H7 (cell line): Measurements from ENCODE around the gene GPR157. TPM values are rescaled to one million over a fixed set of nuclear protein-coding genes. Genes with fewer than 3 reads are reported as not detected.
"Not testable (repeated sequence)": the region's sequence is repeated elsewhere in the genome, so short reads cannot be mapped to it uniquely, and the experiment has no call there.

ENCODE experiments used
- DNase-seq: peaks from one replicate; pipeline ENCODE4 v3.0.0; 2012
- H3K27me3 ChIP-seq: 2 replicates; pipeline ENCODE4 v1.6.0; 2011; ENCODE audit warnings: mild to moderate bottlenecking, low read length; ENCODE audit not compliant: control insufficient read depth, insufficient read depth
- H3K36me3 ChIP-seq: replicated peaks from 2 replicates; pipeline ENCODE4 v1.5.1; 2011; ENCODE audit warnings: low read length; ENCODE audit not compliant: control insufficient read depth, insufficient read depth
- H3K4me3 ChIP-seq: 2 replicates; pipeline ENCODE4 v1.5.1; 2011; ENCODE audit warnings: low read depth, mild to moderate bottlenecking, control low read depth, low read length, moderate library complexity; ENCODE audit not compliant: insufficient read depth
- total RNA-seq: library from RNA; depleted of rRNA; stranded (reverse); fragments of >200 nt; shearing (Covaris generic); gene quantifications from 2 replicates; pipeline ENCODE4 v1.2.3, GENCODE V29; 2014; rRNA removed

Gene GPR157
- total RNA-seq, result 7.5 and 24.8 TPM in 2 replicates

GRCh38 chr1:9128520-9129265 lies at the start of gene GPR157:
TSS of gene GPR157 (minus strand) at chr1:9129102. CDS start at chr1:9129027, 75 bp downstream.
- DNase-seq, result peak; percentile 61
- H3K36me3 ChIP-seq, result no peaks in the 10 kb centered on the region
- H3K4me3 ChIP-seq, result peak within 1 kb of the TSS; percentile 73
- peaks cover 15% of the 10 kb centered on the region for H3K27me3 ChIP-seq

- DNase-seq, result no peak
- Histone ChIP-seq H3K36me3 (peaks cover 5% of the 10 kb centered on the region), H3K4me3 (no peak overlapping the region)
Observed at GRCh38 chr1:9174762-9175161, 45.9 kb upstream of the GPR157 start.

GRCh38 chr1:9174243-9174642 lies 45.3 kb upstream of the GPR157 start:
- Histone ChIP-seq H3K36me3 (peaks cover 5% of the 10 kb centered on the region), H3K27me3 (no peaks in the 10 kb centered on the region)
- no peak for DNase-seq

More at GRCh38 chr1:9174762-9175161, 45.9 kb upstream of the GPR157 start:
- H3K27me3 ChIP-seq, result no peaks in the 10 kb centered on the region

GRCh38 chr1:9169601-9170137 lies 40.8 kb upstream of the GPR157 start:
- Histone ChIP-seq H3K27me3 (no peaks in the 10 kb centered on the region), H3K36me3 (no peaks in the 10 kb centered on the region; the same call in 1 of the 2 replicates), H3K4me3 (no peak overlapping the region)
- no peak for DNase-seq

More at GRCh38 chr1:9174243-9174642, 45.3 kb upstream of the GPR157 start:
- H3K4me3 ChIP-seq, result no peak overlapping the region

GRCh38 chr1:9167638-9168037 lies 38.7 kb upstream of the GPR157 start:
- Histone ChIP-seq H3K27me3 (no peaks in the 10 kb centered on the region), H3K36me3 (no peaks in the 10 kb centered on the region), H3K4me3 (no peak overlapping the region)
- DNase-seq, result no peak

GRCh38 chr1:9166289-9167235 lies 37.7 kb upstream of the GPR157 start:
- Histone ChIP-seq H3K4me3 (no peak overlapping the region), H3K27me3 (no peaks in the 10 kb centered on the region), H3K36me3 (no peaks in the 10 kb centered on the region)
- no peak for DNase-seq

- no peak for DNase-seq
Observed at GRCh38 chr1:9165396-9165795, 36.5 kb upstream of the GPR157 start.

GRCh38 chr1:9164919-9165318 lies 36.0 kb upstream of the GPR157 start:
- DNase-seq, result no peak
- Histone ChIP-seq H3K4me3 (no peak overlapping the region), H3K27me3 (no peaks in the 10 kb centered on the region), H3K36me3 (no peaks in the 10 kb centered on the region)

More at GRCh38 chr1:9165396-9165795, 36.5 kb upstream of the GPR157 start:
- H3K36me3 ChIP-seq, result no peaks in the 10 kb centered on the region
- H3K4me3 ChIP-seq, result no peak overlapping the region
- no peaks in the 10 kb centered on the region for H3K27me3 ChIP-seq

- Histone ChIP-seq H3K36me3 (no peaks in the 10 kb centered on the region), H3K4me3 (no peak overlapping the region), H3K27me3 (no peaks in the 10 kb centered on the region)
- DNase-seq, result no peak
Observed at GRCh38 chr1:9164532-9164900, 35.6 kb upstream of the GPR157 start.

- DNase-seq, result no peak
- Histone ChIP-seq H3K4me3 (no peak overlapping the region), H3K36me3 (no peaks in the 10 kb centered on the region), H3K27me3 (no peaks in the 10 kb centered on the region)
Observed at GRCh38 chr1:9161963-9162362, 33.1 kb upstream of the GPR157 start.

- no peaks in the 10 kb centered on the region for H3K36me3 ChIP-seq
- no peak overlapping the region for H3K4me3 ChIP-seq
- DNase-seq, result no peak
- H3K27me3 ChIP-seq, result no peaks in the 10 kb centered on the region
Observed at GRCh38 chr1:9161342-9161741, 32.4 kb upstream of the GPR157 start.

GRCh38 chr1:9160079-9160717 lies 31.3 kb upstream of the GPR157 start:
- no peak overlapping the region for H3K4me3 ChIP-seq
- H3K27me3 ChIP-seq, result no peaks in the 10 kb centered on the region
- H3K36me3 ChIP-seq, result no peaks in the 10 kb centered on the region
- DNase-seq, result no peak

GRCh38 chr1:9155879-9156278 lies 27.0 kb upstream of the GPR157 start:
- H3K27me3 ChIP-seq, result no peaks in the 10 kb centered on the region
- no peak overlapping the region for H3K4me3 ChIP-seq
- no peak for DNase-seq
- H3K36me3 ChIP-seq, result peaks cover 4% of the 10 kb centered on the region

GRCh38 chr1:9155405-9155804 lies 26.5 kb upstream of the GPR157 start:
- H3K4me3 ChIP-seq, DNase-seq, H3K27me3 ChIP-seq, H3K36me3 ChIP-seq: not testable (repeated sequence)
